HG02623 (cell line): ENCODE data around the gene ZNF362.

Source experiments
- ATAC-seq: cut with Tn5 transposase; IDR thresholded peaks from one replicate; pipeline ENCODE4 v1.9.1; 2021; ENCODE audit warnings: moderate library complexity; ENCODE audit not compliant: unreplicated experiment

Gene ZNF362

GRCh38 chr1:33267468-33268205 lies 11.3 kb downstream of the ZNF362 start:
- no peak for ATAC-seq

GRCh38 chr1:33268457-33268856 lies 12.2 kb downstream of the ZNF362 start:
- ATAC-seq: no peak

GRCh38 chr1:33268927-33269610 lies 12.8 kb downstream of the ZNF362 start:
- ATAC-seq: no peak

GRCh38 chr1:33269621-33270020 lies 13.3 kb downstream of the ZNF362 start:
- ATAC-seq: no peak

- no peak for ATAC-seq
Observed at GRCh38 chr1:33270379-33270778, 14.1 kb downstream of the ZNF362 start.

GRCh38 chr1:33270808-33271465 lies 14.6 kb downstream of the ZNF362 start:
- ATAC-seq: no peak

GRCh38 chr1:33271666-33272505 lies 15.6 kb downstream of the ZNF362 start:
- no peak for ATAC-seq

- no peak for ATAC-seq
Observed at GRCh38 chr1:33272509-33272908, 16.2 kb downstream of the ZNF362 start.

- no peak for ATAC-seq
Observed at GRCh38 chr1:33272930-33273329, 16.6 kb downstream of the ZNF362 start.

GRCh38 chr1:33273406-33273805 lies 17.1 kb downstream of the ZNF362 start:
- no peak for ATAC-seq

- ATAC-seq: no peak
Observed at GRCh38 chr1:33273961-33274371, 17.7 kb downstream of the ZNF362 start.

- no peak for ATAC-seq
Observed at GRCh38 chr1:33274446-33274845, 18.2 kb downstream of the ZNF362 start.

- no peak for ATAC-seq
Observed at GRCh38 chr1:33275195-33275594, 18.9 kb downstream of the ZNF362 start.

- no peak for ATAC-seq
Observed at GRCh38 chr1:33275706-33276572, 19.6 kb downstream of the ZNF362 start.

GRCh38 chr1:33276573-33277298 lies 20.4 kb downstream of the ZNF362 start:
- no peak for ATAC-seq

- ATAC-seq: no peak
Observed at GRCh38 chr1:33277488-33278084, 21.3 kb downstream of the ZNF362 start.

GRCh38 chr1:33280091-33280661 lies 23.9 kb downstream of the ZNF362 start:
- ATAC-seq: no peak

- ATAC-seq: no peak
Observed at GRCh38 chr1:33281554-33282303, 25.4 kb downstream of the ZNF362 start.
